Activated CD8-positive, alpha-beta memory T cell treated with anti-CD3 and anti-CD28 coated beads, Interleukin-2, amount 50 U/mL, for 1 hour (primary cell): Measurements from ENCODE around the gene PRELID2.
"Not testable (repeated sequence)": the region's sequence is repeated elsewhere in the genome, so short reads cannot be mapped to it uniquely, and the experiment has no call there.

Experiments
- DNase-seq: peaks from one replicate; pipeline ENCODE4 v3.0.0-alpha.2; 2020; ENCODE audit errors: extremely low read depth

The PRELID2 gene

GRCh38 chr5:145834917-145835847 is at the start of gene PRELID2:
Gene PRELID2, minus strand, starts transcription at chr5:145835342. Its CDS starts 91 bp downstream, at chr5:145835251.
- no peak for DNase-seq

GRCh38 chr5:145874765-145875164 is 39.6 kb upstream of the PRELID2 start:
- no peak for DNase-seq

- DNase-seq: no peak
These were observed 37.8 kb upstream of the PRELID2 start, which contains the start of gene GRXCR2 for GRCh38 chr5:145872914-145873313. Gene GRXCR2, minus strand, starts transcription at chr5:145873014. Its CDS starts 46 bp downstream, at chr5:145872968.

- DNase-seq: no peak
These were observed 37.3 kb upstream of the PRELID2 start for GRCh38 chr5:145872486-145872885.

GRCh38 chr5:145869753-145870152 is 34.6 kb upstream of the PRELID2 start:
- DNase-seq: no peak

GRCh38 chr5:145867806-145868205 is 32.7 kb upstream of the PRELID2 start:
- no peak for DNase-seq

GRCh38 chr5:145864432-145864831 is 29.3 kb upstream of the PRELID2 start:
- DNase-seq: not testable (repeated sequence)

- no peak for DNase-seq
These were observed 27.9 kb upstream of the PRELID2 start for GRCh38 chr5:145863003-145863402.

- DNase-seq: no peak
These were observed 24.8 kb upstream of the PRELID2 start for GRCh38 chr5:145859897-145860296.

- no peak for DNase-seq
These were observed 24.3 kb upstream of the PRELID2 start for GRCh38 chr5:145859453-145859852.

GRCh38 chr5:145858959-145859358 is 23.8 kb upstream of the PRELID2 start:
- DNase-seq: no peak

- DNase-seq: no peak
These were observed 21.2 kb upstream of the PRELID2 start for GRCh38 chr5:145856285-145856818.

- DNase-seq: no peak
These were observed 20.7 kb upstream of the PRELID2 start for GRCh38 chr5:145855763-145856267.

GRCh38 chr5:145854651-145855258 is 19.6 kb upstream of the PRELID2 start:
- DNase-seq: no peak

- no peak for DNase-seq
These were observed 18.7 kb upstream of the PRELID2 start for GRCh38 chr5:145853781-145854376.

- DNase-seq: no peak
These were observed 17.8 kb upstream of the PRELID2 start for GRCh38 chr5:145852990-145853389.

- no peak for DNase-seq
These were observed 13.7 kb upstream of the PRELID2 start for GRCh38 chr5:145848854-145849253.

- no peak for DNase-seq
These were observed 12.7 kb upstream of the PRELID2 start for GRCh38 chr5:145847499-145848497.

GRCh38 chr5:145846081-145846480 is 10.9 kb upstream of the PRELID2 start:
- DNase-seq: no peak

- no peak for DNase-seq
These were observed 6.2 kb upstream of the PRELID2 start for GRCh38 chr5:145841299-145841698.
